NCI-H2107 treated with DMSO at 0.1 percent for 48 hours (cell line): ENCODE results near the gene SMARCD3.

Experiments used
- DNase-seq: peaks from one replicate; lab custom pipeline; 2025; ENCODE audit not compliant: unreplicated experiment; lab: John Stamatoyannopoulos, UW

Gene SMARCD3

DNA sequence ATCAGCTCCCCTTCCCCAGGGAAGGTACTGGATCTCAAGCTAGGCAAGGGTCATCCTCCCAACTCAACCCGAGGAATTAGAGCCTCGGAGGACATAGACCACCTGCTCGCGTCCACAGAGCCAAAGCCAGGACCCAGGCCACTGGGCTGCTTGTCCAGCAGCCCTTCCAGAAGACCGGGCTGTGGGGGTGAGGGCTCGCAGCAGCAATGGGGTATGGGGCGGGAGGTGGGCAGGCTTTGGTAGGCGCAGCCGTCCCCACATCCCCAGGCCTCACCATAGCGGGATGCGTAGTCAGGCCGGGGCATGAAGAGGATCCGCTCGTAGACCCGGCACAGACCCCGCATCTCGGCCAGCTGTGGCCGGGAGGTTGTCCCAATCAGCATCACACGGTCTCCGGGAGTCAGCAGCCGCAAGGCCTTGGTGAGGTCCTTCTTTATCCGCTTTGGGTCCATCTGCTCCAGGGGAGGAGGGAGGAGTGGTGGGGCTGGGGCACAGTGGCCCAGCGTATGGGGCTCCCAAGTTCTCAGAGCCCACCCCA, 56.4 kb downstream of the SMARCD3 start:
- DNase-seq, result no peak

DNA sequence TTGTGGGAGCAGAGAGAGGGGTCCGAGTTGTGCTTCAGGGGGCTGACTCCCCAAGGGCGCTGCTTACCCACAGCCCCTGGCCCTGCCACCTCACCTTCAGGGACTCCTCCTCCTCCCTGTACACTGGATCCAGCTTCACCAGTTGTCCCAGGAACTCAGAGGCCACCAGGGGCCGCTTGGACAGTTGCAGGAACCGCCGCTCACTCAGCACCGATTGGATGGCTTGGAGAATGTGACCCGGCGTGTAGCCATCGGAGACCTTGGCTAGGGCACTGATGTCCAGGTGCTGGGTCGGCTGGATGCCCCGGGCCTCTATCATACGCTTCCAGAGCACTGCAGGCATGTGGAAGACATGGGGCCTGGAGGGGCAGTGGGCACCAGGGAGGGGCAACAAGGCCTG, 57.0 kb downstream of the SMARCD3 start:
- DNase-seq, result no peak

DNA sequence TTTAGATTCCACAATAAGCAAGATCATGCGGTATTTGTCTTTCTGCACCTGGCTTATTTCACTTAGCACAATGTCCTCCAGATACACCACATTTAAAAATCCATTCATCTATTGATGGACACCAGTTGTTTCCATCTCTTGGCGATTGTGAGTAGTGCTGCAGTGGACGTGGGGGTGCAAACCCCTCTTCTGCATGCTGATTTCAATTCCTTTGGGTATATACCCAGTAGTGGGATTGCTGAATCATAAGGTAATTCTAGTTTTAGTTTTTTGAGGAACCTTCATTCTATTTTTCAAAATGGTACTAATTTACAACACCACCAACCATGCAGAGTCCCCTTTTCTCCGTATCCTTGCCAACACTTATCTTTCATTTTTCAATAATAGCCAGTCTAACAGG, 59.5 kb downstream of the SMARCD3 start:
- no peak for DNase-seq
